Cerebellar cortex (tissue), 1 donor: ENCODE results near the gene EML3.
A peak's percentile ranks its signal among the peaks of the same experiment; 100 is the strongest.
"Not testable (repeated sequence)": the region's sequence is repeated elsewhere in the genome, so short reads cannot be mapped to it uniquely, and the experiment has no call there.

Source experiments
- DNase-seq: peaks from one replicate; pipeline ENCODE4 v3.0.0-alpha.2; 2015; ENCODE audit warnings: low spot score

EML3 gene

GRCh38 chr11:62570903-62571302 lies 41.7 kb downstream of the EML3 start:
- not testable (repeated sequence) for DNase-seq

- DNase-seq: no peak
These were observed 43.0 kb downstream of the EML3 start for GRCh38 chr11:62569611-62570010.

GRCh38 chr11:62567018-62567633 lies 45.4 kb downstream of the EML3 start:
- DNase-seq: no peak

GRCh38 chr11:62566247-62566646 lies 46.3 kb downstream of the EML3 start:
- DNase-seq: no peak

- DNase-seq: no peak
These were observed 47.3 kb downstream of the EML3 start for GRCh38 chr11:62565100-62565802.

- peak; percentile 64 for DNase-seq
These were observed 50.8 kb downstream of the EML3 start for GRCh38 chr11:62561677-62562230.

GRCh38 chr11:62560566-62561103 lies 51.9 kb downstream of the EML3 start:
- peak; percentile 92 for DNase-seq

GRCh38 chr11:62559626-62560025 lies 52.9 kb downstream of the EML3 start:
- not testable (repeated sequence) for DNase-seq

- DNase-seq: no peak
These were observed 53.4 kb downstream of the EML3 start for GRCh38 chr11:62559204-62559603.

- no peak for DNase-seq
These were observed 53.9 kb downstream of the EML3 start for GRCh38 chr11:62558669-62559068.

GRCh38 chr11:62556875-62557631 lies 55.5 kb downstream of the EML3 start:
- peak; percentile 61 for DNase-seq

- peak; percentile 93 for DNase-seq
These were observed 56.3 kb downstream of the EML3 start for GRCh38 chr11:62556108-62556874.

GRCh38 chr11:62555464-62556107 lies 57.0 kb downstream of the EML3 start:
- DNase-seq: no peak

GRCh38 chr11:62554387-62555167 lies 58.0 kb downstream of the EML3 start:
- DNase-seq: no peak

GRCh38 chr11:62553839-62554361 lies 58.7 kb downstream of the EML3 start:
- DNase-seq: no peak

- peak; percentile 77 for DNase-seq
These were observed 59.3 kb downstream of the EML3 start for GRCh38 chr11:62553080-62553838.

- DNase-seq: no peak
These were observed 60.0 kb downstream of the EML3 start for GRCh38 chr11:62552485-62553079.
